ENCODE measurements around the gene ARHGEF17. TPM values are rescaled to one million over a fixed set of nuclear protein-coding genes. Genes with fewer than 3 reads are reported as not detected.

Gene ARHGEF17
- total RNA-seq, 4 donors from 2014 or later: 54.0 to 125 (median 61.4) TPM

GRCh38 chr11:73288192-73288872 lies 19.7 kb upstream of the ARHGEF17 start:
- intact Hi-C loops (cut with DNase I): loop anchor here (2.0 to 5.0 kb wide), 2 partner anchors 46 to 104 kb away; no protein-coding TSS in a partner anchor
- H3K9me3 ChIP-seq: no peaks in the 10 kb centered on the region
- TF ChIP-seq POLR2A (IDR thresholded peaks at IDR 0.05) (no peak), CTCF (IDR thresholded peaks at IDR 0.05) (no peak)
- peak overlapping the region; percentile 27 to 60 (median 39) for H3K27ac ChIP-seq
- H3K4me1 ChIP-seq: peaks cover 0 to 26% of the 10 kb centered on the region in 2 donors
- 65 to 74% methylated on average over 3 to 5 of the region's 5 CpGs for WGBS, 2 donors
- no peak for DNase-seq
- no peak overlapping the region for H3K4me3 ChIP-seq (replicated peaks in 1 of 3)
- H3K27me3 ChIP-seq: no peaks in the 10 kb centered on the region
- H3K36me3 ChIP-seq: no peaks in the 10 kb centered on the region

- Histone ChIP-seq H3K36me3 (no peaks in the 10 kb centered on the region), H3K9me3 (no peaks in the 10 kb centered on the region), H3K27ac (peak overlapping the region; percentile 30 to 60 (median 39)), H3K4me3 (replicated peaks in 1 of 3) (peak overlapping the region in 1 of 3 donors; percentile 21), H3K4me1 (peaks cover 0 to 26% of the 10 kb centered on the region in 2 donors), H3K27me3 (no peaks in the 10 kb centered on the region)
- WGBS, 2 donors: 12 to 32% methylated on average over 14 to 16 of the region's 17 CpGs
- intact Hi-C loops (cut with DNase I): loop anchor here (2.0 to 5.0 kb wide), 2 partner anchors 47 to 104 kb away; no protein-coding TSS in a partner anchor
- peak; percentile 70 to 79 for DNase-seq
- TF ChIP-seq CTCF (IDR thresholded peaks at IDR 0.05) (peak; percentile 81 to 99 (median 96)), POLR2A (IDR thresholded peaks at IDR 0.05) (no peak)
These were observed 19.0 kb upstream of the ARHGEF17 start for GRCh38 chr11:73288873-73289707.

GRCh38 chr11:73290536-73290935 lies 17.5 kb upstream of the ARHGEF17 start:
- H3K36me3 ChIP-seq: no peaks in the 10 kb centered on the region
- no peak for DNase-seq
- no peaks in the 10 kb centered on the region for H3K9me3 ChIP-seq
- no peaks in the 10 kb centered on the region for H3K27me3 ChIP-seq
- intact Hi-C loops (cut with DNase I): loop anchor here (5.0 kb wide), 1 partner anchor 458 kb away; no protein-coding TSS in a partner anchor
- peaks cover 0 to 26% of the 10 kb centered on the region in 2 donors for H3K4me1 ChIP-seq
- WGBS, 2 donors: 89 to 92% methylated on average over 4 of the region's 4 CpGs
- TF ChIP-seq POLR2A (IDR thresholded peaks at IDR 0.05) (no peak), CTCF (IDR thresholded peaks at IDR 0.05) (no peak)
- no peak overlapping the region for H3K27ac ChIP-seq
- no peak overlapping the region for H3K4me3 ChIP-seq (replicated peaks in 1 of 3)

GRCh38 chr11:73291196-73291595 lies 16.9 kb upstream of the ARHGEF17 start:
- 81 to 89% methylated on average over 3 of the region's 3 CpGs for WGBS, 2 donors
- H3K4me1 ChIP-seq: peaks cover 0 to 26% of the 10 kb centered on the region in 2 donors
- DNase-seq: no peak
- H3K4me3 ChIP-seq (replicated peaks in 1 of 3): no peak overlapping the region
- H3K36me3 ChIP-seq: no peaks in the 10 kb centered on the region
- intact Hi-C loops (cut with DNase I): loop anchor here (5.0 kb wide), 1 partner anchor 459 kb away; no protein-coding TSS in a partner anchor
- no peak overlapping the region for H3K27ac ChIP-seq
- H3K27me3 ChIP-seq: no peaks in the 10 kb centered on the region
- TF ChIP-seq CTCF (IDR thresholded peaks at IDR 0.05) (no peak), POLR2A (IDR thresholded peaks at IDR 0.05) (no peak)
- no peaks in the 10 kb centered on the region for H3K9me3 ChIP-seq

Data from thyroid gland (tissue), 4 donors.